Mesenchymal stem cell (in vitro differentiated cells and primary cell): ENCODE measurements around the gene PLD1.

Source experiments
- DNase-seq: peaks from one replicate; pipeline ENCODE4 v3.0.0-alpha.2; 2013
- H2AFZ ChIP-seq: one replicate; pipeline ENCODE4 v1.6.1; 2013; ENCODE audit warnings: low read depth, mild to moderate bottlenecking, control low read depth, inconsistent platforms, low read length, moderate library complexity
- H2AK5ac ChIP-seq: 2 replicates; pipeline ENCODE4 v1.6.1; 2013; ENCODE audit warnings: low read length, moderate library complexity, mild to moderate bottlenecking, inconsistent platforms; ENCODE audit not compliant: severe bottlenecking
- H2BK120ac ChIP-seq: one replicate; pipeline ENCODE4 v1.6.1; 2013; ENCODE audit warnings: low read depth, mild to moderate bottlenecking, inconsistent platforms, low read length, moderate library complexity
- H2BK12ac ChIP-seq, 2 experiments: one replicate each; pipeline ENCODE4 v1.6.1; 2013; ENCODE audit warnings: inconsistent platforms in 2 of 2, low read length in 2 of 2, mild to moderate bottlenecking in 2 of 2, moderate library complexity in 2 of 2, control low read depth in 1 of 2
- H2BK15ac ChIP-seq: one replicate; pipeline ENCODE4 v1.6.1; 2013; ENCODE audit warnings: mild to moderate bottlenecking, low read depth, inconsistent platforms; ENCODE audit not compliant: poor library complexity, severe bottlenecking
- H2BK5ac ChIP-seq: 2 replicates; pipeline ENCODE4 v1.6.1; 2013; ENCODE audit warnings: low read depth, mild to moderate bottlenecking, low read length, control low read depth, inconsistent platforms; ENCODE audit not compliant: poor library complexity, severe bottlenecking
- H3K14ac ChIP-seq, 2 experiments: one replicate each; pipeline ENCODE4 v1.6.1; 2013; ENCODE audit warnings: inconsistent platforms in 2 of 2, low read length in 2 of 2, control low read depth in 1 of 2, mild to moderate bottlenecking in 1 of 2, moderate library complexity in 1 of 2
- H3K18ac ChIP-seq, 2 experiments: one replicate each; pipeline ENCODE4 v1.6.1; 2013; ENCODE audit warnings: inconsistent platforms in 2 of 2, low read length in 2 of 2, control low read depth in 1 of 2, low read depth in 1 of 2, mild to moderate bottlenecking in 1 of 2
- H3K23ac ChIP-seq, 2 experiments: one replicate each; pipeline ENCODE4 v1.6.1; 2013; ENCODE audit warnings: inconsistent platforms in 2 of 2, low read length in 2 of 2, mild to moderate bottlenecking in 2 of 2, moderate library complexity in 2 of 2, control low read depth in 1 of 2
- H3K27ac ChIP-seq: 2 replicates; pipeline ENCODE4 v1.5.1; 2013; ENCODE audit warnings: mild to moderate bottlenecking, moderate library complexity, low read length, control low read depth, inconsistent platforms; ENCODE audit not compliant: poor library complexity, severe bottlenecking
- H3K27me3 ChIP-seq, 2 experiments: 2 replicates each; pipeline versions ENCODE4 v1.6.1 to v1.7.0; 2013; ENCODE audit warnings: low read length in 2 of 2, mild to moderate bottlenecking in 2 of 2, moderate library complexity in 2 of 2, control low read depth in 1 of 2, inconsistent platforms in 1 of 2; ENCODE audit not compliant: control insufficient read depth in 1 of 2, insufficient read depth in 1 of 2
- H3K36me3 ChIP-seq, 2 experiments: 2 replicates each; pipeline versions ENCODE4 v1.6.1 to v1.7.0; 2013; ENCODE audit warnings: low read length in 2 of 2, control low read depth in 1 of 2, inconsistent platforms in 1 of 2, low read depth in 1 of 2, mild to moderate bottlenecking in 1 of 2; ENCODE audit not compliant: insufficient read depth in 2 of 2, control insufficient read depth in 1 of 2
- H3K4ac ChIP-seq, 2 experiments: one replicate each; pipeline ENCODE4 v1.6.1; 2013; ENCODE audit warnings: inconsistent platforms in 2 of 2, low read length in 2 of 2, mild to moderate bottlenecking in 2 of 2, moderate library complexity in 2 of 2, control low read depth in 1 of 2, low read depth in 1 of 2
- H3K4me1 ChIP-seq: 2 replicates; pipeline ENCODE4 v1.6.1; 2013; ENCODE audit warnings: low read depth, low read length, control low read depth; ENCODE audit not compliant: control insufficient read depth, insufficient read depth
- H3K4me2 ChIP-seq: 2 replicates; pipeline ENCODE4 v1.6.1; 2013; ENCODE audit warnings: low read length, mild to moderate bottlenecking, inconsistent platforms; ENCODE audit not compliant: poor library complexity, severe bottlenecking
- H3K4me3 ChIP-seq, 2 experiments: 2 replicates each; pipeline versions ENCODE4 v1.5.1 to v1.7.0; 2013; ENCODE audit warnings: low read length in 2 of 2, mild to moderate bottlenecking in 2 of 2, control low read depth in 1 of 2, low read depth in 1 of 2; ENCODE audit not compliant: insufficient read depth in 1 of 2
- H3K79me1 ChIP-seq: replicated peaks from 2 replicates; pipeline ENCODE4 v1.6.1; 2013; ENCODE audit warnings: mild to moderate bottlenecking, control low read depth, low read length, inconsistent platforms; ENCODE audit not compliant: poor library complexity, severe bottlenecking
- H3K9ac ChIP-seq: 2 replicates; pipeline ENCODE4 v1.7.0; 2013; ENCODE audit warnings: mild to moderate bottlenecking, low read length, moderate library complexity
- H3K9me3 ChIP-seq: 2 replicates; pipeline ENCODE4 v1.7.0; 2013; ENCODE audit warnings: mild to moderate bottlenecking, low read length; ENCODE audit not compliant: control insufficient read depth
- H4K8ac ChIP-seq: one replicate; pipeline ENCODE4 v1.6.1; 2013; ENCODE audit warnings: inconsistent platforms, mild to moderate bottlenecking, low read length, moderate library complexity
- H4K91ac ChIP-seq: one replicate; pipeline ENCODE4 v1.6.1; 2013; ENCODE audit warnings: mild to moderate bottlenecking, low read length, inconsistent platforms
- WGBS: methylation state at CpG from one replicate; pipeline ENCODE4 v1.1.7; 2013; ENCODE audit warnings: mixed read lengths; 5-methylcytosine and 5-hydroxymethylcytosine counted together

PLD1 gene

GRCh38 chr3:171851660-171852058 lies 41.4 kb upstream of the PLD1 start:
- Histone ChIP-seq H4K91ac (no peak overlapping the region), H3K36me3 (no peaks in the 10 kb centered on the region), H2AK5ac (no peak overlapping the region), H3K79me1 (no peaks in the 10 kb centered on the region), H3K4me3 (no peak overlapping the region), H3K4me2 (no peak overlapping the region), H3K9ac (no peak overlapping the region), H3K27ac (no peak overlapping the region), H2AFZ (no peak overlapping the region), H3K18ac (no peak overlapping the region), H3K23ac (no peak overlapping the region), H3K9me3 (peaks cover 6% of the 10 kb centered on the region), H2BK12ac (no peak overlapping the region), H2BK120ac (no peak overlapping the region), H3K14ac (no peak overlapping the region), H3K4me1 (no peaks in the 10 kb centered on the region), H4K8ac (no peak overlapping the region), H2BK15ac (no peak overlapping the region), H3K27me3 (no peaks in the 10 kb centered on the region), H2BK5ac (no peak overlapping the region), H3K4ac (no peak overlapping the region)
- peak; percentile 87 for DNase-seq
- WGBS, result 21% methylated on average over 5 of the region's 5 CpGs

DNA sequence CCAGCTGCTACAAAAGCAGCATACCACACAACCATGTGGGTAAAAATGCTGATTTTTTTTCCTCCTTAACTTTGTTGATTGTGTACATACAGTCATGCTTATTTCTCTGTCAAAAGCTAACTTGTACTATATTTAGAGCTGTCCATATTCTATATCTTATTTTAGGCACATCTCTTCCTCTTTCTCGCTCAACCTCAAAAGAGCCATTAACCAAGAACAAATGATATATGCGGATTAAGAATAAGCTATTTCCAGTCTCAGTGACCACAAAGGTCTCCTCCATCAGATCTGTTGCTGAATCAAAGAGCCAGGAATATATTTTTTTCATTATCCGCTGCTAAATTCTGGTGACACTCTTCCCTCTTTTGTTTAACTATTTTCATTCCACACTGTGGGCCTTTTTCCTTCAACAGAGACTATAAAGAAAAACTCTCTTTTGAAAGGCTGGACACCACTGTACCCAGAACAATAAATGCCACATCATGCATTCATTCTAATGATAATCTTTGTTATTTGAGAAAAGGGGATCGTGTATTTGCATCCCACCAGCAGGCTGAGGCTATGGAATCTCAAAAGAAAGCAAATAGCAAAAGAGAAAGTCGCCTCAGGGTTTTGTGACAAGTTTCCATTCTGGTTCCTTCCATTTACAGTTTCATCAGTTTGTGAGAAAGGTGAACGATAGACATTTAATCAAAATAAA lies 40.8 kb upstream of the PLD1 start:
- Histone ChIP-seq H3K36me3 (no peaks in the 10 kb centered on the region), H2BK120ac (no peak overlapping the region), H4K8ac (no peak overlapping the region), H3K79me1 (no peaks in the 10 kb centered on the region), H4K91ac (no peak overlapping the region), H2BK5ac (no peak overlapping the region), H3K9ac (no peak overlapping the region), H3K23ac (no peak overlapping the region), H3K14ac (no peak overlapping the region), H3K27me3 (no peaks in the 10 kb centered on the region), H3K18ac (no peak overlapping the region), H2BK15ac (no peak overlapping the region), H3K4me1 (no peaks in the 10 kb centered on the region), H3K9me3 (peaks cover 6% of the 10 kb centered on the region), H3K4me3 (no peak overlapping the region), H2BK12ac (no peak overlapping the region), H3K27ac (no peak overlapping the region), H3K4me2 (no peak overlapping the region), H3K4ac (no peak overlapping the region), H2AFZ (no peak overlapping the region), H2AK5ac (no peak overlapping the region)
- no peak for DNase-seq
- WGBS, result 74% methylated on average over 6 of the region's 6 CpGs

DNA sequence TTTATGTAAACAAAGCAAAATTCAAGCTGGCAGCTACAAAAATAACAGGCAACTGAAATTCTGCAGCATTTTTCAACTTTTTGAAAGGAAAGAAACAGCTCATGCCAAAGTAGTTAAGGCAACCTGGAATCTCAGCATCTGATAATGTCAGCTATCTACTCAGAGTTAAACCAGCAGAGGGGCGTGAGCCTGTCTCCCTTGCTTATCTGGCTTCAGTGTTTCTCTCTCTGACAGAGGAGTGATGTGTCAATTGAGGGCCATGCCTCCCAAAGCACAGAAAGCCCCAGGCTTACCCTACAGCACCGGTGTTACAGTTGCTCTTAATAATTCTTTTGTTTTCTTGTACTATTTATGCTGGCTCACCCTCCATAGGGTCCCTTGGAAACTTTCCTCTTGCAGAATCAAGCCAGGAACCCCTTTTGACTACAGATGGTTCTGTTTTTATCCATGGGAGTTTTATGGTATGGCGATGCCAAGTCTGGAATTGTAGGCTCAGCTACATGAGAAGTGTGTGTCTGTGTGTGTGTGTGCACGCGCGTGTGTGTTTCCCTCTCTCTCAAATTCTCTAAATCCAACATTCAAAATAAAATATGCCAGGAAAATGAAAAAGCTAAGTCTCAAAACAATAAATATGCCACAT lies 40.2 kb upstream of the PLD1 start:
- no peaks in the 10 kb centered on the region for H3K4me1 ChIP-seq

DNA sequence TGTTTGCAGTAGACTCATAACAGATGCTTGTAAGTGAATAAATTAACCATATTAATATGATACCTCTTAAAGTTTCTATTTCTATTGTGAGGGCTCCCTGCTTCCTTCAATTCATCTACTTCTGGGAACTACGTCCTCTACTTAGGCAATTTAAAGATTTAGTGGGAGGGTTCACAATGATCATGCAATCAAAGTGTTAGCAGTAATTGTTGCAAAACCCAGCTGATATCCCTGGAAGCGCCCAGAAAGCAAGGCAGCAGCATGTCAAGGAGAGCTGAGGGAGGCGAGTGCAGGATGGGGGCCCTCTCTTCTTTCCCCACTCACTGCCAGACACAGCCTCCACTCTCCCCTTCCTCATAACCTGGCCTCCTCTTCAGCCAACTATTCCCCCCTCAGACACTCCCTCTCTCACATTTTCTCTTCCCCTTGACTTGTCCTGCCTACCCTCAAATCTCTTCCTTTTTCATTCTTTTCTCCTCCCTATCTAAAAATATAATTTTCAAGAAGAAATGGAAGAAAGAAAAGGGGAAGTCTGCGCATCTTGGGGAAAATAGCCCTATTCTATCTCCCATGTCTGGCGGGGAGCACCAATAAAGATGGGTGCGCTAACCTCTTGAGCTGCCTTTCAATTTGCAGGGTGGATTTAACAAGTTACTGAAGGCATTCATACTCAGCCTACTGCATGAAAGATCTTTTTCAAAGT lies 39.5 kb upstream of the PLD1 start:
- Histone ChIP-seq H3K36me3 (no peaks in the 10 kb centered on the region), H3K9me3 (peaks cover 6% of the 10 kb centered on the region), H2BK15ac (no peak overlapping the region), H3K27me3 (no peaks in the 10 kb centered on the region), H3K4ac (peak overlapping the region in 1 of 2 experiments; percentile 75), H3K4me1 (no peaks in the 10 kb centered on the region), H3K4me3 (no peak overlapping the region), H3K4me2 (no peak overlapping the region), H3K27ac (no peak overlapping the region), H2AK5ac (no peak overlapping the region), H3K14ac (no peak overlapping the region), H2AFZ (no peak overlapping the region), H2BK120ac (peak overlapping the region; percentile 27), H4K8ac (peak overlapping the region; percentile 81), H2BK12ac (peak overlapping the region; percentile 59 to 75), H3K18ac (peak overlapping the region; percentile 46 to 52), H4K91ac (no peak overlapping the region), H3K23ac (no peak overlapping the region), H2BK5ac (no peak overlapping the region), H3K79me1 (no peaks in the 10 kb centered on the region), H3K9ac (no peak overlapping the region)
- 95% methylated on average over 5 of the region's 6 CpGs for WGBS
- DNase-seq, result no peak

More for the DNA sequence above, 40.2 kb upstream of the PLD1 start:
- Histone ChIP-seq H3K23ac (no peak overlapping the region), H3K4ac (no peak overlapping the region), H3K9ac (no peak overlapping the region), H4K8ac (no peak overlapping the region), H3K18ac (peak overlapping the region in 1 of 2 experiments; percentile 16), H3K4me3 (no peak overlapping the region), H3K79me1 (no peaks in the 10 kb centered on the region), H3K36me3 (no peaks in the 10 kb centered on the region), H3K14ac (no peak overlapping the region), H2BK15ac (no peak overlapping the region), H4K91ac (no peak overlapping the region), H3K27me3 (no peaks in the 10 kb centered on the region), H2AFZ (no peak overlapping the region), H2BK5ac (no peak overlapping the region), H3K9me3 (peaks cover 6% of the 10 kb centered on the region), H3K4me2 (no peak overlapping the region), H3K27ac (no peak overlapping the region), H2BK120ac (no peak overlapping the region), H2AK5ac (no peak overlapping the region), H2BK12ac (no peak overlapping the region)
- WGBS, result 33% methylated on average over 1 of the region's 6 CpGs
- no peak for DNase-seq
